Astrocyte (in vitro differentiated cells and primary cell): ENCODE measurements around the gene UGT1A10.

Source experiments
- EZH2 ChIP-seq: IDR thresholded peaks from 2 replicates; pipeline ENCODE4 v1.6.1; 2012; ENCODE audit warnings: mild to moderate bottlenecking, low read length, inconsistent platforms; ENCODE audit not compliant: insufficient read depth
- TF ChIP-seq, protein P1 (sequence below): IDR thresholded peaks from 2 replicates; pipeline ENCODE4 v1.5.1; 2011; ENCODE audit warnings: low read depth, mild to moderate bottlenecking, inconsistent platforms, low read length, moderate library complexity; ENCODE audit not compliant: insufficient read depth

- TF ChIP-seq EZH2 = no peak
- TF ChIP-seq, protein P1, sequence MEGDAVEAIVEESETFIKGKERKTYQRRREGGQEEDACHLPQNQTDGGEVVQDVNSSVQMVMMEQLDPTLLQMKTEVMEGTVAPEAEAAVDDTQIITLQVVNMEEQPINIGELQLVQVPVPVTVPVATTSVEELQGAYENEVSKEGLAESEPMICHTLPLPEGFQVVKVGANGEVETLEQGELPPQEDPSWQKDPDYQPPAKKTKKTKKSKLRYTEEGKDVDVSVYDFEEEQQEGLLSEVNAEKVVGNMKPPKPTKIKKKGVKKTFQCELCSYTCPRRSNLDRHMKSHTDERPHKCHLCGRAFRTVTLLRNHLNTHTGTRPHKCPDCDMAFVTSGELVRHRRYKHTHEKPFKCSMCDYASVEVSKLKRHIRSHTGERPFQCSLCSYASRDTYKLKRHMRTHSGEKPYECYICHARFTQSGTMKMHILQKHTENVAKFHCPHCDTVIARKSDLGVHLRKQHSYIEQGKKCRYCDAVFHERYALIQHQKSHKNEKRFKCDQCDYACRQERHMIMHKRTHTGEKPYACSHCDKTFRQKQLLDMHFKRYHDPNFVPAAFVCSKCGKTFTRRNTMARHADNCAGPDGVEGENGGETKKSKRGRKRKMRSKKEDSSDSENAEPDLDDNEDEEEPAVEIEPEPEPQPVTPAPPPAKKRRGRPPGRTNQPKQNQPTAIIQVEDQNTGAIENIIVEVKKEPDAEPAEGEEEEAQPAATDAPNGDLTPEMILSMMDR = no peak
These were observed 162.9 kb downstream of the UGT1A10 start for GRCh38 chr2:233799087-233799665.
